H1 (cell line): ENCODE data around the gene TTI1.

Experiments used
- CREB1 ChIP-seq: IDR thresholded peaks from 2 replicates; pipeline ENCODE4 v1.6.1; 2012; ENCODE audit warnings: inconsistent platforms
- CTCF ChIP-seq, 3 experiments: IDR thresholded peaks; 1 replicate in 2 of 3; 2 replicates in 1 of 3; pipeline versions ENCODE4 v1.5.1 to v1.6.1; 2011; ENCODE audit warnings: low read length in 3 of 3, mild to moderate bottlenecking in 3 of 3, inconsistent platforms in 2 of 3, low read depth in 1 of 3, moderate library complexity in 1 of 3; ENCODE audit not compliant: insufficient read depth in 1 of 3; ENCODE audit errors: control extremely low read depth in 1 of 3
- E2F6 ChIP-seq: IDR thresholded peaks from 2 replicates; pipeline ENCODE4 v1.6.1; 2012; ENCODE audit warnings: inconsistent platforms
- EZH2 ChIP-seq: fragments of 200-600 bp; sonication (generic); IDR thresholded peaks from 2 replicates; pipeline ENCODE4 v1.7.1; 2012; ENCODE audit warnings: low read depth, mild to moderate bottlenecking, moderate library complexity, low read length, inconsistent platforms; ENCODE audit not compliant: severe bottlenecking
- GABPA ChIP-seq: IDR thresholded peaks from 2 replicates; pipeline ENCODE4 v1.6.1; 2011; ENCODE audit warnings: mild to moderate bottlenecking, low read length, moderate library complexity, borderline replicate concordance; ENCODE audit not compliant: insufficient read depth
- JUND ChIP-seq: IDR thresholded peaks from 2 replicates; pipeline ENCODE4 v1.6.1; 2011; ENCODE audit warnings: mild to moderate bottlenecking, improper control_type of control experiment, low read length
- MAFK ChIP-seq: IDR thresholded peaks from 2 replicates; pipeline ENCODE4 v1.6.1; 2012; ENCODE audit warnings: low read depth, mild to moderate bottlenecking, improper control_type of control experiment, low read length
- NANOG ChIP-seq: IDR thresholded peaks from 2 replicates; pipeline ENCODE4 v1.6.1; 2011; ENCODE audit warnings: low read length, low read depth, mild to moderate bottlenecking, inconsistent platforms; ENCODE audit not compliant: insufficient read depth, poor library complexity, severe bottlenecking
- NRF1 ChIP-seq: IDR thresholded peaks from 2 replicates; pipeline ENCODE4 v1.6.1; 2011; ENCODE audit warnings: mild to moderate bottlenecking, low read depth, low read length, improper control_type of control experiment
- PHF8 ChIP-seq: fragments of 200-600 bp; sonication (generic); conservative IDR thresholded peaks from 2 replicates; pipeline ENCODE4 v1.7.1; 2012; ENCODE audit warnings: low read depth, mild to moderate bottlenecking, inconsistent platforms, low read length, moderate library complexity
- POLR2A ChIP-seq, 2 experiments: IDR thresholded peaks; 1 replicate in 1 of 2; 2 replicates in 1 of 2; pipeline ENCODE4 v1.6.1; 2011; ENCODE audit warnings: low read depth in 2 of 2, low read length in 2 of 2, mild to moderate bottlenecking in 2 of 2; ENCODE audit errors: control extremely low read depth in 1 of 2
- SRF ChIP-seq: IDR thresholded peaks from 2 replicates; pipeline ENCODE4 v1.6.1; 2011; ENCODE audit warnings: mild to moderate bottlenecking, low read depth, low read length, moderate library complexity

DNA sequence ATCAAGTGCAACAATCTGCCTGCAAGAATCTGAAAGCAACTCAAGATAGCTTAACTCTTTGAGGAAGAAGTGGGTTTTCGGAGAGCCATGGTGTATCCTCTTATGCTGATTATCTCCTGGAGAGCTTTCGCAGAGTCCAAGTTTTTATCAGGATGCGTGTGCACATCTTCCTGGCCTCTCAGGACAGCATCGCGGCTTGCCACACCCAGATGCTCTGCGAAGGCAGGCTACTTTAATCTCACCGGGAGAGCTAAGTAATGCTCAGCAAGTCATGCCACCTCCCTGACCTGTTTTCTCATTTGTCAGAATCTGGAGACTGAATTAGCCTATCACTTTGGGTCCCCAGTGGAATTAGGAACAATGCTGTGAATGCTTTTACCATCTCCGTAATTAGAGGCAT lies 52.9 kb downstream of the TTI1 start:
- TF ChIP-seq NRF1 (no peak), CTCF (IDR thresholded peaks at IDR 0.05; ENCODE audit: control extremely low read depth in 1 of 3, insufficient read depth in 1 of 3, low read depth in 1 of 3, low read length in 3 of 3) (no peak), PHF8 (no peak), GABPA (no peak), JUND (no peak), SRF (no peak), EZH2 (no peak), CREB1 (no peak), MAFK (no peak), POLR2A (IDR thresholded peaks at IDR 0.05; ENCODE audit: control extremely low read depth in 1 of 2, low read depth in 2 of 2, low read length in 2 of 2) (no peak), NANOG (no peak), E2F6 (no peak)
